HepG2 (cell line): ENCODE data around the gene NRL. TPM values are rescaled to one million over a fixed set of nuclear protein-coding genes. Genes with fewer than 3 reads are reported as not detected.
A peak's percentile ranks its signal among the peaks of the same experiment; 100 is the strongest.

Experiments used
- ATAC-seq: fragments of 200-7000 bp; cut with Tn5 transposase; 3 replicates; pipeline ENCODE4 v1.9.1; 2020; ENCODE audit warnings: mild to moderate bottlenecking, moderate library complexity
- BruUV-seq: library from RNA; stranded (reverse); fragments of 400-500 nt; replicated peaks from 2 replicates; lab custom pipeline; 2021; lab: Mats Ljungman, UMichigan
- CTCF ChIA-PET: fragments of 300-600 bp; formaldehyde crosslinking; extraction: SDS; loops from one replicate; lab custom pipeline; 2021; ENCODE audit warnings: low total read pairs, inconsistent platforms, low intra/inter-chr PET ratio; lab: Yijun Ruan, JAX
- POLR2A ChIA-PET: fragments of 350-600 bp; sonication (Branson Sonifier 250); formaldehyde crosslinking; loops from one replicate; lab custom pipeline; 2020; ENCODE audit warnings: antibody characterized with exemption, inconsistent platforms; lab: Yijun Ruan, JAX
- DNase-seq: peaks from one replicate; pipeline ENCODE4 v3.0.0-alpha.2; 2015; ENCODE audit warnings: low spot score
- FAIRE-seq: peaks from 3 replicates; lab custom pipeline; 2011; peaks lifted over from hg19 to GRCh38; lab: Jason Lieb, UNC
- H2AFZ ChIP-seq: one replicate; pipeline ENCODE4 v1.6.1; 2011; ENCODE audit warnings: low read length, inconsistent platforms
- H3K27ac ChIP-seq: fragments of 300-600 bp; 3 replicates; pipeline ENCODE4 v1.8.0; 2011; ENCODE audit warnings: mixed run types, mild to moderate bottlenecking, mixed read lengths, low read length, inconsistent platforms; ENCODE audit not compliant: insufficient read depth; ENCODE audit errors: extremely low read length
- H3K27me3 ChIP-seq, 2 experiments: fragments of 200-600 bp in 1 of 2; 2 replicates in 1 of 2; 3 replicates in 1 of 2; pipeline versions ENCODE4 v1.6.0 to v1.8.0; 2011; ENCODE audit warnings: low read length in 2 of 2, mild to moderate bottlenecking in 2 of 2, moderate library complexity in 2 of 2, inconsistent platforms in 1 of 2; ENCODE audit not compliant: insufficient read depth in 2 of 2, control insufficient read depth in 1 of 2
- H3K36me3 ChIP-seq, 2 experiments: fragments of 200-600 bp in 1 of 2; replicated peaks in 1 of 2; 2 replicates in 1 of 2; 3 replicates in 1 of 2; pipeline versions ENCODE4 v1.5.1 to v1.8.0; 2011; ENCODE audit warnings: low read length in 2 of 2, inconsistent platforms in 1 of 2; ENCODE audit not compliant: insufficient read depth in 2 of 2, control insufficient read depth in 1 of 2
- H3K4me1 ChIP-seq: 2 replicates; pipeline ENCODE4 v1.5.1; 2012; ENCODE audit warnings: low read length, inconsistent platforms; ENCODE audit not compliant: insufficient read depth
- H3K4me2 ChIP-seq: 2 replicates; pipeline ENCODE4 v1.6.0; 2011; ENCODE audit warnings: low read depth, low read length, inconsistent platforms
- H3K4me3 ChIP-seq, 3 experiments: fragments of 200-600 bp in 1 of 3; sonication (generic), shearing (Covaris generic) in 1 of 3; replicated peaks in 1 of 3; 2 replicates each; pipeline ENCODE4 v1.5.1; 2011 to 2016; ENCODE audit warnings: low read length in 3 of 3, inconsistent platforms in 2 of 3, low read depth in 2 of 3, mild to moderate bottlenecking in 2 of 3, control low read depth in 1 of 3, mixed read lengths in 1 of 3; ENCODE audit not compliant: insufficient read depth in 1 of 3
- H3K79me2 ChIP-seq: one replicate; pipeline ENCODE4 v1.6.1; 2011; ENCODE audit warnings: low read length, inconsistent platforms; ENCODE audit not compliant: insufficient read depth
- H3K9ac ChIP-seq: 2 replicates; pipeline ENCODE4 v1.6.0; 2011; ENCODE audit warnings: mild to moderate bottlenecking, low read depth, low read length, inconsistent platforms; ENCODE audit not compliant: insufficient read depth
- H3K9me3 ChIP-seq: 2 replicates; pipeline ENCODE4 v1.5.1; 2012; ENCODE audit warnings: mild to moderate bottlenecking, low read length
- H4K20me1 ChIP-seq: 2 replicates; pipeline ENCODE4 v1.6.0; 2011; ENCODE audit warnings: inconsistent platforms, mild to moderate bottlenecking, low read length, moderate library complexity; ENCODE audit not compliant: insufficient read depth
- AGO2 ChIP-seq: fragments of 200-400 bp; formaldehyde crosslinking; optimal IDR thresholded peaks from 2 replicates; pipeline ENCODE3; 2017; ENCODE audit warnings: mild to moderate bottlenecking, low read depth, low read length, moderate library complexity
- FOXA1 ChIP-seq, 2 experiments: fragments of 450-650 bp in 1 of 2; sonication (generic) in 1 of 2; formaldehyde crosslinking in 1 of 2; IDR thresholded peaks; 2 replicates each; pipeline versions ENCODE4 v1.4.0 to v1.6.1; 2016 to 2020; ENCODE audit warnings: missing genetic modification reagents in 1 of 2
- GABPB1 ChIP-seq: IDR thresholded peaks from 2 replicates; pipeline ENCODE4 v1.6.1; 2016; ENCODE audit warnings: mild to moderate bottlenecking, missing genetic modification reagents, moderate library complexity, missing compliant biosample characterization
- IKZF1 ChIP-seq: fragments of 450-650 bp; IDR thresholded peaks from 2 replicates; pipeline ENCODE4 v1.7.1; 2016
- KDM1A ChIP-seq: IDR thresholded peaks from 2 replicates; pipeline ENCODE4 v1.6.1; 2016; ENCODE audit warnings: missing compliant biosample characterization
- MZF1 ChIP-seq: sonication (generic); formaldehyde crosslinking; IDR thresholded peaks from 2 replicates; pipeline ENCODE4 v1.8.1; 2023; ENCODE audit warnings: mild to moderate bottlenecking, missing genetic modification reagents, borderline replicate concordance
- NONO ChIP-seq, 2 experiments: fragments of 450-650 bp in 1 of 2; sonication (generic) in 1 of 2; formaldehyde crosslinking in 1 of 2; IDR thresholded peaks in 1 of 2; conservative IDR thresholded peaks in 1 of 2; 2 replicates each; pipeline versions ENCODE4 v1.6.1 to v1.8.0; 2017 to 2022; ENCODE audit warnings: mild to moderate bottlenecking in 1 of 2, missing genetic modification reagents in 1 of 2, moderate library complexity in 1 of 2
- PHB2 ChIP-seq: fragments of 450-650 bp; IDR thresholded peaks from 2 replicates; pipeline ENCODE4 v1.6.1; 2018; ENCODE audit not compliant: partially characterized antibody
- PLRG1 ChIP-seq: fragments of 450-650 bp; conservative IDR thresholded peaks from 2 replicates; pipeline ENCODE4 v1.6.1; 2016
- POLR2A ChIP-seq, 2 experiments: IDR thresholded peaks; 2 replicates each; pipeline ENCODE4 v1.6.1; 2011; ENCODE audit warnings: low read depth in 2 of 2, low read length in 2 of 2, mild to moderate bottlenecking in 1 of 2, moderate library complexity in 1 of 2; ENCODE audit not compliant: insufficient read depth in 1 of 2
- RAD21 ChIP-seq: fragments of 450-650 bp; formaldehyde crosslinking; IDR thresholded peaks from 2 replicates; pipeline ENCODE4 v1.5.0; 2020; ENCODE audit warnings: mild to moderate bottlenecking
- RBFOX2 ChIP-seq: fragments of 200-400 bp; formaldehyde crosslinking; IDR thresholded peaks from 2 replicates; pipeline ENCODE4 v1.6.1; 2017; ENCODE audit warnings: low read depth, mild to moderate bottlenecking, low read length
- RXRA ChIP-seq: sonication (generic); formaldehyde crosslinking; IDR thresholded peaks from 2 replicates; pipeline ENCODE4 v1.5.1; 2020; ENCODE audit warnings: missing genetic modification reagents
- SIX4 ChIP-seq: sonication (generic); formaldehyde crosslinking; IDR thresholded peaks from 2 replicates; pipeline ENCODE4 v1.4.0; 2020; ENCODE audit warnings: missing genetic modification reagents
- SOX6 ChIP-seq, 2 experiments: fragments of 450-650 bp in 1 of 2; sonication (generic) in 1 of 2; formaldehyde crosslinking in 1 of 2; IDR thresholded peaks; 2 replicates each; pipeline versions ENCODE4 v1.4.0 to v1.6.1; 2017 to 2020; ENCODE audit warnings: antibody characterized with exemption in 1 of 2, mild to moderate bottlenecking in 1 of 2, missing genetic modification reagents in 1 of 2
- ZNF230 ChIP-seq: sonication (generic); formaldehyde crosslinking; IDR thresholded peaks from 2 replicates; pipeline ENCODE4 v1.4.0; 2020; ENCODE audit warnings: mild to moderate bottlenecking, missing genetic modification reagents
- ZNF605 ChIP-seq: sonication (generic); formaldehyde crosslinking; IDR thresholded peaks from 2 replicates; pipeline ENCODE4 v1.8.0; 2022; ENCODE audit warnings: mild to moderate bottlenecking, missing genetic modification reagents
- ZNF720 ChIP-seq: sonication (generic); formaldehyde crosslinking; IDR thresholded peaks from 2 replicates; pipeline ENCODE4 v1.4.0; 2020; ENCODE audit warnings: missing genetic modification reagents
- WGBS: methylation state at CpG from one replicate; pipeline ENCODE4 v1.1.6; 2017; ENCODE audit warnings: low lambda C conversion rate; 5-methylcytosine and 5-hydroxymethylcytosine counted together
- in situ Hi-C: cut with HindIII; loops from 2 replicates; pipeline ENCODE4 v1.10.0; 2017; ENCODE audit warnings: low pct_unique_long_range_greater_than_20kb; ENCODE audit not compliant: extremely low pct_ligation_motif_present
- intact Hi-C: fragments of 100-400 bp; cut with micrococcal nuclease; formaldehyde crosslinking; loops from one replicate; pipeline ENCODE4 v1.10.0; 2022; ENCODE audit not compliant: unreplicated experiment
- polyA plus RNA-seq, 8 experiments: library from polyadenylated mRNA; depleted of rRNA in 3 of 8; stranded (reverse) in 7 of 8; unstranded in 1 of 8; fragments of >200 nt; fragmentation: Illumina TruSeq in 4 of 8; extraction: Trizol in 4 of 8; gene quantifications; 2 replicates each; pipeline versions ENCODE4 v1.2.1 to v1.2.3, GENCODE V29; 2011 to 2016; ENCODE audit warnings: low read depth in 4 of 8, missing spikeins in 1 of 8, mixed read lengths in 1 of 8; ENCODE audit not compliant: insufficient read depth in 1 of 8
- total RNA-seq, 5 experiments: library from RNA; depleted of rRNA; stranded (reverse); fragments of >200 nt; fragmentation: Illumina TruSeq; extraction: Trizol; gene quantifications; 2 replicates each; pipeline ENCODE4 v1.2.3, GENCODE V29; 2016; ENCODE audit warnings: low read depth in 1 of 5
- TF ChIP-seq, protein P1 (sequence below): sonication (generic); formaldehyde crosslinking; IDR thresholded peaks from 2 replicates; pipeline ENCODE4 v1.8.0; 2022; ENCODE audit warnings: mild to moderate bottlenecking, missing genetic modification reagents

The NRL gene
- total and polyA plus RNA-seq, 2 of the 13 experiments (the other 11 are each of a cell fraction or from before 2014, with no cell fraction given) = 2.5 to 4.7 TPM

DNA sequence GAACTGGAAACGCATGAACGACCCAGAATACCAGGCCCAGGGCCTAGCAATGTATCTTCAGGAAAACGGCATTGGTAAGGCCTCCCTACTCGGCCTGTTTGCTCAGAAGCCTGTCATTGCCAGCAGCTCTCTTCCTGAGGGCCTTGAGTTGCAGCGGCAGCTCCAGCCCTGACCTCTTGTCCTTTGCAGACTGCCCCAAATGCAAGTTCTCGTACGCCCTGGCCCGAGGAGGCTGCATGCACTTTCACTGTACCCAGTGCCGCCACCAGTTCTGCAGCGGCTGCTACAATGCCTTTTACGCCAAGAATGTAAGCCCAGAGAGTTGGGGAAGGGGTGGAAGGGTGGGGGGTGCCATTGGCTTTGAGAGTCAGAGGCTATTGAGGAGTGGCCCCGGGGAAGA, 42.6 kb upstream of the NRL start:
- FAIRE-seq (no peak), ATAC-seq (no peak), DNase-seq (no peak)
- CTCF ChIA-PET = no interaction called here
- H3K27me3 ChIP-seq = no peaks in the 10 kb centered on the region; a peak in 1 of 5 replicates
- H3K4me1 ChIP-seq = peaks cover 26% of the 10 kb centered on the region
- no peak overlapping the region for H3K4me3 ChIP-seq
- POLR2A ChIA-PET = interaction anchor here (0.6 to 11.8 kb wide), 4 partner anchors 8 to 86 kb away, joined by 5 to 233 read pairs (median 108); partner anchors contain the start of genes DCAF11, EMC9, NRL and PSME1
- no TSS peak for BruUV-seq
- in situ Hi-C loops (no loop called here), intact Hi-C loops (no loop called here)
- TF ChIP-seq RXRA (0 out of 2 replicates have a peak, but pooled peaks have one; percentile 17), POLR2A (IDR thresholded peaks at IDR 0.05; ENCODE audit: insufficient read depth in 1 of 2, low read depth in 2 of 2, low read length in 2 of 2) (0 out of 4 replicates have a peak, but pooled peaks of 1 of the 2 experiments have one; percentile 41), SOX6 (IDR thresholded peaks at IDR 0.05) (no peak), SOX6 (CRISPR knock-in tag; IDR thresholded peaks at IDR 0.05) (no peak), RAD21 (CRISPR knock-in tag) (no peak), AGO2 (peak; percentile 64), MZF1 (CRISPR knock-in tag) (0 out of 2 replicates have a peak, but pooled peaks have one; percentile 9), RBFOX2 (0 out of 2 replicates have a peak, but pooled peaks have one; percentile 46)
- H3K4me2 ChIP-seq = no peak overlapping the region
- H3K27ac ChIP-seq = no peak overlapping the region
- no peaks in the 10 kb centered on the region for H4K20me1 ChIP-seq
- 96% methylated on average over 12 of the region's 12 CpGs for WGBS
- H3K36me3 ChIP-seq = peaks cover 46 to 57% of the 10 kb centered on the region in 2 experiments
- H3K9ac ChIP-seq = no peak overlapping the region
- no peaks in the 10 kb centered on the region for H3K9me3 ChIP-seq
- no peak overlapping the region for H2AFZ ChIP-seq
- H3K79me2 ChIP-seq = peaks cover 5% of the 10 kb centered on the region

DNA sequence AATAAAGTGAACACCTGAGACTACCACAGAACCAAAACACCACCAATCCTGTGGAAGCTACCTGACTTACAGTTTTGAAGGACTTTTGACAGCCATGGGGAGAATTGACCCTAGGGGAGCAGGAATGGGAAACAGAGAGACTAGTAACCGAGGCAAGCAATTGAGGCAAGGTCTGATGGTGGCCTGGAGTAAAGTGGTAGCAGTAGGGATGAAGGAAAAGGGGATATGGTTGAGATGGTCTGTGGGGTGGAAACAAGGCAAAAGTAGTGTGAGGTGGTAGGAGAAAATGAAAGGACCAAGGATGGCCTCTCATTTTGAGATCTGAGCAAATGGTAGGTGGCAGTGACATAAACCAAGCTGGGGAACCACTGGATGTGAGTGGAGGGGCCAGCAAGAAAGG, 42.1 kb upstream of the NRL start:
- ATAC-seq = no peak
- H3K9ac ChIP-seq = no peak overlapping the region
- no peaks in the 10 kb centered on the region; a peak in 1 of 5 replicates for H3K27me3 ChIP-seq
- H2AFZ ChIP-seq = no peak overlapping the region
- H3K79me2 ChIP-seq = peaks cover 1% of the 10 kb centered on the region
- POLR2A ChIA-PET = interaction anchor here (0.6 to 11.8 kb wide), 4 partner anchors 8 to 86 kb away, joined by 5 to 233 read pairs (median 108); partner anchors contain the start of genes DCAF11, EMC9, NRL and PSME1
- H3K4me3 ChIP-seq = no peak overlapping the region
- no peaks in the 10 kb centered on the region for H3K9me3 ChIP-seq
- WGBS = 97% methylated on average over 1 of the region's 1 CpG
- H3K4me1 ChIP-seq = peaks cover 21% of the 10 kb centered on the region
- FAIRE-seq = no peak
- H4K20me1 ChIP-seq = no peaks in the 10 kb centered on the region; the same call in 1 of the 2 replicates
- no TSS peak for BruUV-seq
- no peak overlapping the region for H3K27ac ChIP-seq
- peaks cover 49 to 61% of the 10 kb centered on the region in 2 experiments for H3K36me3 ChIP-seq
- no peak overlapping the region for H3K4me2 ChIP-seq
- DNase-seq = no peak
- CTCF ChIA-PET = no interaction called here
- intact Hi-C loops = no loop called here
- in situ Hi-C loops = no loop called here
- TF ChIP-seq, protein P1, sequence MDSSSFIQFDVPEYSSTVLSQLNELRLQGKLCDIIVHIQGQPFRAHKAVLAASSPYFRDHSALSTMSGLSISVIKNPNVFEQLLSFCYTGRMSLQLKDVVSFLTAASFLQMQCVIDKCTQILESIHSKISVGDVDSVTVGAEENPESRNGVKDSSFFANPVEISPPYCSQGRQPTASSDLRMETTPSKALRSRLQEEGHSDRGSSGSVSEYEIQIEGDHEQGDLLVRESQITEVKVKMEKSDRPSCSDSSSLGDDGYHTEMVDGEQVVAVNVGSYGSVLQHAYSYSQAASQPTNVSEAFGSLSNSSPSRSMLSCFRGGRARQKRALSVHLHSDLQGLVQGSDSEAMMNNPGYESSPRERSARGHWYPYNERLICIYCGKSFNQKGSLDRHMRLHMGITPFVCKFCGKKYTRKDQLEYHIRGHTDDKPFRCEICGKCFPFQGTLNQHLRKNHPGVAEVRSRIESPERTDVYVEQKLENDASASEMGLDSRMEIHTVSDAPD (CRISPR knock-in tag) = no peak
- TF ChIP-seq PHB2 (peak; percentile 56), PLRG1 (0 out of 2 replicates have a peak, but pooled peaks have one; percentile 40), ZNF720 (CRISPR knock-in tag) (no peak), KDM1A (CRISPR knock-in tag) (no peak), ZNF605 (CRISPR knock-in tag) (0 out of 2 replicates have a peak, but pooled peaks have one; percentile 21), IKZF1 (peak; percentile 62; the same call in 1 of the 2 replicates), ZNF230 (no peak), FOXA1 (IDR thresholded peaks at IDR 0.05) (0 out of 2 replicates have a peak, but pooled peaks have one; percentile 33), FOXA1 (CRISPR knock-in tag; IDR thresholded peaks at IDR 0.05) (no peak), SOX6 (IDR thresholded peaks at IDR 0.05) (peak; percentile 76; the same call in 1 of the 2 replicates), SOX6 (CRISPR knock-in tag; IDR thresholded peaks at IDR 0.05) (no peak), GABPB1 (CRISPR knock-in tag) (no peak), MZF1 (CRISPR knock-in tag) (0 out of 2 replicates have a peak, but pooled peaks have one; percentile 33), SIX4 (CRISPR knock-in tag) (no peak), NONO (IDR thresholded peaks at IDR 0.05) (0 out of 2 replicates have a peak, but pooled peaks have one; percentile 29), NONO (CRISPR knock-in tag; conservative IDR thresholded peaks at IDR 0.05) (no peak)
